ENCODE measurements around the gene MFAP2.
"Not testable (repeated sequence)": the region's sequence is repeated elsewhere in the genome, so short reads cannot be mapped to it uniquely, and the experiment has no call there.

The MFAP2 gene

GRCh38 chr1:16969057-16969611, 11.3 kb downstream of the MFAP2 start:
- H3K4me1 Mint-ChIP-seq = peaks cover 40% of the 10 kb centered on the region
- H3K36me3 Mint-ChIP-seq (ENCODE audit: low read depth) = peaks cover 22% of the 10 kb centered on the region
- peak overlapping the region; percentile 48 for H3K27ac Mint-ChIP-seq
- no peak overlapping the region for H3K4me3 Mint-ChIP-seq
- no peaks in the 10 kb centered on the region for H3K9me3 Mint-ChIP-seq
- TF ChIP-seq CTCF (IDR thresholded peaks at IDR 0.05) = no peak
- DNase-seq = no peak
- H3K27me3 Mint-ChIP-seq (ENCODE audit: low read depth, poor library complexity) = no peaks in the 10 kb centered on the region

- H3K9me3 Mint-ChIP-seq = no peaks in the 10 kb centered on the region
- no peak overlapping the region for H3K4me3 Mint-ChIP-seq
- H3K4me1 Mint-ChIP-seq = peaks cover 40% of the 10 kb centered on the region
- no peak for TF ChIP-seq CTCF (IDR thresholded peaks at IDR 0.05)
- peaks cover 22% of the 10 kb centered on the region for H3K36me3 Mint-ChIP-seq (ENCODE audit: low read depth)
- H3K27ac Mint-ChIP-seq = no peak overlapping the region
- H3K27me3 Mint-ChIP-seq (ENCODE audit: low read depth, poor library complexity) = no peaks in the 10 kb centered on the region
- DNase-seq = no peak
Observed at GRCh38 chr1:16968372-16968771, 12.0 kb downstream of the MFAP2 start.

GRCh38 chr1:16967962-16968361, 12.5 kb downstream of the MFAP2 start:
- Mint-ChIP-seq H3K27ac (no peak overlapping the region), H3K27me3 (ENCODE audit: low read depth, poor library complexity) (no peaks in the 10 kb centered on the region), H3K36me3 (ENCODE audit: low read depth) (peaks cover 22% of the 10 kb centered on the region), H3K9me3 (no peaks in the 10 kb centered on the region), H3K4me1 (peaks cover 36% of the 10 kb centered on the region), H3K4me3 (no peak overlapping the region)
- no peak for DNase-seq
- no peak for TF ChIP-seq CTCF (IDR thresholded peaks at IDR 0.05)

- H3K4me1 Mint-ChIP-seq = peaks cover 28% of the 10 kb centered on the region
- H3K27me3 Mint-ChIP-seq (ENCODE audit: low read depth, poor library complexity) = no peaks in the 10 kb centered on the region
- H3K4me3 Mint-ChIP-seq = no peak overlapping the region
- no peak for DNase-seq
- H3K9me3 Mint-ChIP-seq = no peaks in the 10 kb centered on the region
- H3K36me3 Mint-ChIP-seq (ENCODE audit: low read depth) = peaks cover 18% of the 10 kb centered on the region
- H3K27ac Mint-ChIP-seq = no peak overlapping the region
- TF ChIP-seq CTCF (IDR thresholded peaks at IDR 0.05) = no peak
Observed at GRCh38 chr1:16967095-16967575, 13.3 kb downstream of the MFAP2 start.

GRCh38 chr1:16966282-16966681, 14.1 kb downstream of the MFAP2 start:
- Mint-ChIP-seq H3K27me3 (ENCODE audit: low read depth, poor library complexity) (no peaks in the 10 kb centered on the region), H3K4me1 (peaks cover 30% of the 10 kb centered on the region), H3K27ac (peak overlapping the region; percentile 88), H3K9me3 (no peaks in the 10 kb centered on the region), H3K4me3 (no peak overlapping the region), H3K36me3 (ENCODE audit: low read depth) (peaks cover 18% of the 10 kb centered on the region)
- TF ChIP-seq CTCF (IDR thresholded peaks at IDR 0.05) = no peak
- no peak for DNase-seq

GRCh38 chr1:16965486-16966067, 14.8 kb downstream of the MFAP2 start:
- TF ChIP-seq CTCF (IDR thresholded peaks at IDR 0.05) = no peak
- peaks cover 26% of the 10 kb centered on the region for H3K4me1 Mint-ChIP-seq
- H3K4me3 Mint-ChIP-seq = no peak overlapping the region
- peaks cover 18% of the 10 kb centered on the region for H3K36me3 Mint-ChIP-seq (ENCODE audit: low read depth)
- peak overlapping the region; percentile 88 for H3K27ac Mint-ChIP-seq
- no peak for DNase-seq
- no peaks in the 10 kb centered on the region for H3K9me3 Mint-ChIP-seq
- no peaks in the 10 kb centered on the region for H3K27me3 Mint-ChIP-seq (ENCODE audit: low read depth, poor library complexity)

- DNase-seq; H3K27me3 Mint-ChIP-seq (ENCODE audit: low read depth, poor library complexity); H3K4me3 Mint-ChIP-seq; H3K27ac Mint-ChIP-seq; H3K9me3 Mint-ChIP-seq: not testable (repeated sequence)
- H3K36me3 Mint-ChIP-seq (ENCODE audit: low read depth) = peaks cover 18% of the 10 kb centered on the region
- peaks cover 31% of the 10 kb centered on the region for H3K4me1 Mint-ChIP-seq
Observed at GRCh38 chr1:16964169-16964568, 16.3 kb downstream of the MFAP2 start.

Data from nephron progenitor cell (in vitro differentiated cells).